H1 (cell line): Measurements from ENCODE around the gene USP37.

Experiments used
- ATF2 ChIP-seq: IDR thresholded peaks from 2 replicates; pipeline ENCODE4 v1.6.1; 2012; ENCODE audit warnings: low read length, inconsistent platforms
- CBX5 ChIP-seq: fragments of 300-800, 300-1000 bp; sonication (generic); IDR thresholded peaks from 2 replicates; pipeline ENCODE4 v1.7.1; 2016; ENCODE audit warnings: antibody characterized with exemption, low read length, low read depth
- CHD1 ChIP-seq: IDR thresholded peaks from 2 replicates; pipeline ENCODE4 v1.6.1; 2012; ENCODE audit warnings: low read depth, low read length, improper control_type of control experiment
- CTCF ChIP-seq, 3 experiments: IDR thresholded peaks; 1 replicate in 2 of 3; 2 replicates in 1 of 3; pipeline versions ENCODE4 v1.5.1 to v1.6.1; 2011; ENCODE audit warnings: low read length in 3 of 3, mild to moderate bottlenecking in 3 of 3, inconsistent platforms in 2 of 3, low read depth in 1 of 3, moderate library complexity in 1 of 3; ENCODE audit not compliant: insufficient read depth in 1 of 3; ENCODE audit errors: control extremely low read depth in 1 of 3
- EP300 ChIP-seq, 2 experiments: IDR thresholded peaks; 1 replicate in 1 of 2; 2 replicates in 1 of 2; pipeline ENCODE4 v1.6.1; 2011 to 2012; ENCODE audit warnings: low read depth in 2 of 2, low read length in 2 of 2, mild to moderate bottlenecking in 2 of 2, borderline replicate concordance in 1 of 2, inconsistent platforms in 1 of 2, moderate library complexity in 1 of 2
- KDM1A ChIP-seq: fragments of 200-600, 300-600 bp; sonication (generic); IDR thresholded peaks from 2 replicates; pipeline ENCODE4 v1.7.1; 2016; ENCODE audit warnings: mild to moderate bottlenecking, low read length, borderline replicate concordance
- RFX5 ChIP-seq: IDR thresholded peaks from 2 replicates; pipeline ENCODE4 v1.6.1; 2011; ENCODE audit warnings: low read depth, low read length, improper control_type of control experiment, borderline replicate concordance

GRCh38 chr2:218479595-218479994 is 88.6 kb downstream of the USP37 start:
- TF ChIP-seq CTCF (IDR thresholded peaks at IDR 0.05; ENCODE audit: control extremely low read depth in 1 of 3, insufficient read depth in 1 of 3, low read depth in 1 of 3, low read length in 3 of 3) (no peak), RFX5 (no peak), EP300 (IDR thresholded peaks at IDR 0.05; ENCODE audit: borderline replicate concordance in 1 of 2, low read depth in 2 of 2, low read length in 2 of 2) (no peak), ATF2 (no peak), CHD1 (no peak), KDM1A (no peak), CBX5 (no peak)
